Myometrial cell (primary cell): Measurements from ENCODE around the gene GRIP1. TPM values are rescaled to one million over a fixed set of nuclear protein-coding genes. Genes with fewer than 3 reads are reported as not detected.

ENCODE experiments used
- total RNA-seq: library from RNA; depleted of rRNA; stranded (reverse); fragments of >200 nt; gene quantifications from 2 replicates; pipeline ENCODE4 v1.2.3, GENCODE V29; 2015

GRIP1 gene
- not detected in 2 replicates for total RNA-seq

DNA sequence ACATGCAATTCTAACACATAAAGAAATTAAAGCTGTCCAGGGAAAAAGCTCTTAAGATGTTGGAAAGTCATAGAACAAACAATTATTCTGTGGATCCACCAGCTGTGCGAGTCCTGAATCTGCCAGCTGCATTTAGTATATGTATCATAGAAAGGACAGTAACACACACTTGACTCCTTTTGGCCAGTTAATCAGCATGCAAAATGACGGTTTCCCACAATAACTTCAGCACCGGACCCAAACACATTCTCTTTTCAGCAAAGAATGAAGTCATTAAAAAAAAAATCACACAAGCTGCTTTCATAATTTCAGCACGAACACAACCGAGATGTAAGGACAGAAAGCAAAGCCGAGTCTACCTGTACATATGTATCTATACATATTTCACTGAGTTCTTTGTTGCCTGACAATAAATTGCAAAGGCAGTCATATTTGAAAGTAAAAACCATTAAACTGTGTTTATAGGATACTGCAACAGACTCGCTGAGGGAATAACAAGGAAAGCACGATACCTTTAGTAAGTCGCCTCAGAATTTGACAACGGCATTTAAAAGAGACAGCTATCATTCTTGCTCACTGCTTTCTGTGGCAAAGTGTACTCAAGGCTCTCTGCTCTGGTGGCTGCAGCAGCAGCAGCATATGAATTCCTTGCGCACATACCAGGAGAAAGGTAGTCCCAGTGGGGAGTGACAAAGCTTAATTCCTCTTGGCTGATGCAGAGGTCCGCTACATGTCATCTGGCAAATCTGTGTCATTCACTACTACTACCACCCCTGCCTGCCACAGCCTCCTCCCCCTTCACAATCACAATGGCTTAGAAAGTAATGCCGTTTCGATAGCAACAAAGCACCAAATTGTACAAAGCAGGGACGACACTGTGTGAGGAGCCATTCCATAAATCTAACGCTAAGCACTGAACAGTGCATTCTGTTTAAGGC is at the start of gene GRIP1:
Gene GRIP1 (minus strand): TSS at position 739 of the 938 bp plus-strand sequence. CDS start 172 bp downstream, at position 567.

GRCh38 chr12:66301944-66302826 is 376.7 kb downstream of the GRIP1 start, which contains the start of gene HELB:
TSS of gene HELB (plus strand) at chr12:66302493. CDS start at chr12:66302604, 111 bp downstream.

